GM18519 (cell line): ENCODE measurements around the gene CDADC1.
"Not testable (repeated sequence)": the region's sequence is repeated elsewhere in the genome, so short reads cannot be mapped to it uniquely, and the experiment has no call there.

Experiments used
- ATAC-seq: cut with Tn5 transposase; IDR thresholded peaks from one replicate; pipeline ENCODE4 v1.9.1; 2021; ENCODE audit warnings: mild to moderate bottlenecking, moderate library complexity; ENCODE audit not compliant: unreplicated experiment, low FRiP score

Gene CDADC1

GRCh38 chr13:49292742-49293486 lies 45.2 kb downstream of the CDADC1 start:
- no peak for ATAC-seq

- not testable (repeated sequence) for ATAC-seq
Observed at GRCh38 chr13:49294723-49295122, 47.0 kb downstream of the CDADC1 start.

- ATAC-seq = no peak
Observed at GRCh38 chr13:49295244-49295643, 47.5 kb downstream of the CDADC1 start.

GRCh38 chr13:49296659-49297058 lies 48.9 kb downstream of the CDADC1 start:
- no peak for ATAC-seq

- no peak for ATAC-seq
Observed at GRCh38 chr13:49297338-49297737, 49.6 kb downstream of the CDADC1 start.

- ATAC-seq = no peak
Observed at GRCh38 chr13:49298416-49298815, 50.7 kb downstream of the CDADC1 start.

GRCh38 chr13:49298903-49299605 lies 51.3 kb downstream of the CDADC1 start:
- ATAC-seq = no peak

- no peak for ATAC-seq
Observed at GRCh38 chr13:49300276-49300675, 52.6 kb downstream of the CDADC1 start.

- ATAC-seq = peak; percentile 85
Observed at GRCh38 chr13:49300739-49301589, 53.2 kb downstream of the CDADC1 start.

- no peak for ATAC-seq
Observed at GRCh38 chr13:49302222-49302621, 54.5 kb downstream of the CDADC1 start.

- no peak for ATAC-seq
Observed at GRCh38 chr13:49302817-49303216, 55.1 kb downstream of the CDADC1 start.

- no peak for ATAC-seq
Observed at GRCh38 chr13:49303533-49304252, 56.0 kb downstream of the CDADC1 start.

GRCh38 chr13:49304356-49304755 lies 56.6 kb downstream of the CDADC1 start:
- ATAC-seq = no peak

GRCh38 chr13:49304763-49305700 lies 57.3 kb downstream of the CDADC1 start:
- no peak for ATAC-seq

- no peak for ATAC-seq
Observed at GRCh38 chr13:49305792-49306425, 58.2 kb downstream of the CDADC1 start.

- no peak for ATAC-seq
Observed at GRCh38 chr13:49307365-49307764, 59.6 kb downstream of the CDADC1 start.

- ATAC-seq = no peak
Observed at GRCh38 chr13:49308097-49308875, 60.6 kb downstream of the CDADC1 start.

GRCh38 chr13:49308921-49309408 lies 61.2 kb downstream of the CDADC1 start:
- ATAC-seq = no peak
